Measurements from ENCODE around the gene MRPL36. TPM values are rescaled to one million over a fixed set of nuclear protein-coding genes. Genes with fewer than 3 reads are reported as not detected.

Gene MRPL36
- total and polyA plus RNA-seq, 4 donors, result 21.4 to 55.6 (median 40.3) TPM

GRCh38 chr5:1824903-1825841, 25.5 kb upstream of the MRPL36 start:
- DNase-seq (ENCODE audit: low read depth in 4 of 6, low spot score in 6 of 6), result no peak
- peaks cover 63% of the 10 kb centered on the region for H3K36me3 ChIP-seq (ENCODE audit: control insufficient read depth, insufficient read depth, low read length)

DNA sequence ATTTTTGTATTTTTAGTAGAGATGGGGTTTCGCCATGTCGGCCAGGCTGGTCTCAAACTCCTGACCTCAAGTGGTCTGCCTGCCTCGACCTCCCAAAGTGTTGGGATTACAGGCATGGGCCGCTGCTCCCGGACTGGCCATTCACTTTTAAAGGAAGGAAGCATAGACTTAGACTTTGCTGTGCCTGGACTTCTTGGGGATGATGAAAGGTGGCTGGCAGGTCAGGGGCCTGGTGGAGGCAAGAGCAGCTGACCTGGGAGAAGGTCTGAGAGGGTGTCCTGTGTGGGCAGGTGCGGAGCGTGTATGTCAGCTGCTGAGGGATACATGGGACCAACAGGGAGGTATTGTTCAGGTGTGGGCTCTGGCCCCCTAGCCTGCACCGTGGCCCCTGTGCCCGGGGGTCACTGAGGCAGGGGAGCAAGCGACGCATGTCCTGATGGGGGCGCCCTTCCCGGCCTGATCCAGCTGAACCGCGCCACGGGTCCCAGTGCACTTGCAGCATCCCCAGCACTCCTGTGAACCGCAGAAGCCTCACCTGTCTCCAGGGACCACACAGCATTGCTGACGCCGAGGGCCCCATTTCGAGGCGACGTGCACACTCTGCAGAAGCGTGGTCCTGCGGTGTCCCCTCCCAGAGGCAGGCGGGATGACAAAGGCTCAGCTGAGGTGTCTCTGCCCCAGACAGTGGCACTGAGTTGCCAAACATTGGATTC, 24.6 kb upstream of the MRPL36 start:
- Histone ChIP-seq H3K4me3 (ENCODE audit: low read depth, low read length) (no peak overlapping the region), H3K36me3 (ENCODE audit: control insufficient read depth, insufficient read depth, low read length) (peaks cover 63% of the 10 kb centered on the region), H3K27me3 (ENCODE audit: control insufficient read depth, insufficient read depth, low read length) (no peaks in the 10 kb centered on the region), H3K4me1 (ENCODE audit: control insufficient read depth, insufficient read depth, low read length) (no peaks in the 10 kb centered on the region), H3K27ac (ENCODE audit: low read depth, low read length) (no peak overlapping the region), H3K9me3 (ENCODE audit: control insufficient read depth, insufficient read depth, low read length) (no peaks in the 10 kb centered on the region)
- WGBS (ENCODE audit: insufficient coverage), result 90% methylated on average over 23 of the region's 25 CpGs
- no peak for DNase-seq (ENCODE audit: low read depth in 4 of 6, low spot score in 6 of 6)

More at GRCh38 chr5:1824903-1825841, 25.5 kb upstream of the MRPL36 start:
- Histone ChIP-seq H3K4me1 (ENCODE audit: control insufficient read depth, insufficient read depth, low read length) (no peaks in the 10 kb centered on the region), H3K27ac (ENCODE audit: low read depth, low read length) (no peak overlapping the region), H3K27me3 (ENCODE audit: control insufficient read depth, insufficient read depth, low read length) (no peaks in the 10 kb centered on the region), H3K9me3 (ENCODE audit: control insufficient read depth, insufficient read depth, low read length) (no peaks in the 10 kb centered on the region), H3K4me3 (ENCODE audit: low read depth, low read length) (no peak overlapping the region)
- 95% methylated on average over 27 of the region's 27 CpGs for WGBS (ENCODE audit: insufficient coverage)

- Histone ChIP-seq H3K36me3 (ENCODE audit: control insufficient read depth, insufficient read depth, low read length) (peaks cover 63% of the 10 kb centered on the region), H3K4me1 (ENCODE audit: control insufficient read depth, insufficient read depth, low read length) (no peaks in the 10 kb centered on the region), H3K27me3 (ENCODE audit: control insufficient read depth, insufficient read depth, low read length) (no peaks in the 10 kb centered on the region), H3K9me3 (ENCODE audit: control insufficient read depth, insufficient read depth, low read length) (no peaks in the 10 kb centered on the region), H3K27ac (ENCODE audit: low read depth, low read length) (no peak overlapping the region), H3K4me3 (ENCODE audit: low read depth, low read length) (no peak overlapping the region)
- WGBS (ENCODE audit: insufficient coverage), result 87% methylated on average over 9 of the region's 12 CpGs
- DNase-seq (ENCODE audit: low read depth in 4 of 6, low spot score in 6 of 6), result no peak
These were observed 23.9 kb upstream of the MRPL36 start for GRCh38 chr5:1823381-1824034.

DNA sequence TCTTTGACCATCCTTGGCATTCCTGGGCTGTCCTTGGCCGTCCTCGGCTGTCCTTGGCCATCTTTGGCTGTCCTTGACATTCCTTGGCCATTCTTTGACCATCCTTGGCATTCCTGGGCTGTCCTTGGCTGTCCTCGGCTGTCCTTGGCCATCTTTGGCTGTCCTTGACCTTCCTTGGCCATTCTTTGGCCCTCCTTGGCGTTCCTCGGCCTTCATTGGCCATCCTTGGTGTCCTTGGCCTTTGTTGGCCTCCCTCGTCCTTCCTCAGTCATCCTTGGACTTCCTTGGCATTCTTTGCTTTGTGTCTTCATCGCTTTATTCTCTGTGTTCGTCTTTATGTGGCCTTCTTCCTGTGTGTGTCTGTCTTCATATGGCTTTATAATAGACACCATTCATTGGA, 22.2 kb upstream of the MRPL36 start:
- Histone ChIP-seq H3K36me3 (ENCODE audit: control insufficient read depth, insufficient read depth, low read length) (peaks cover 64% of the 10 kb centered on the region), H3K27me3 (ENCODE audit: control insufficient read depth, insufficient read depth, low read length) (no peaks in the 10 kb centered on the region), H3K4me3 (ENCODE audit: low read depth, low read length) (no peak overlapping the region), H3K4me1 (ENCODE audit: control insufficient read depth, insufficient read depth, low read length) (no peaks in the 10 kb centered on the region), H3K9me3 (ENCODE audit: control insufficient read depth, insufficient read depth, low read length) (no peaks in the 10 kb centered on the region), H3K27ac (ENCODE audit: low read depth, low read length) (no peak overlapping the region)
- 91% methylated on average over 8 of the region's 8 CpGs for WGBS (ENCODE audit: insufficient coverage)
- DNase-seq (ENCODE audit: low read depth in 4 of 6, low spot score in 6 of 6), result no peak

DNA sequence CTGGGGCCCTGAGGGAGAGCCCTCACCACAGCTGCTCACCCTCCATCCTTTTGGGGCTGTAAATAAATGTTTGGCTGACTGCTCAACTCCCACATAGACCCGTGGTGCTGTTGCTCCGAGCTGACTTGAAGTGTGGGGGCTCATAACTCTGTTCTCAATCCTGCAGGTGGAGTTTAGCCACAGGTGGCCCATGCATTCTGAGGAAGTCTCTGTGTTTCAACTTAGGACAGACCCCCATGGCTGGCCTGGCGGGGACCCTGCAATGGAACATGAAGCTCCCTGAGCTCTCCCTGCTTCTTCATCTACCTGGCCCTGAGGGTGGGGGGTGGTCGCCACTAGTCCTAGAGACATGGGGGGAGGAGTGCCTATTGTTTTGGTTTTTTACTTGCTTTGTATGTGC, 21.3 kb upstream of the MRPL36 start:
- H3K27ac ChIP-seq (ENCODE audit: low read depth, low read length), result no peak overlapping the region
- H3K27me3 ChIP-seq (ENCODE audit: control insufficient read depth, insufficient read depth, low read length), result no peaks in the 10 kb centered on the region
- no peaks in the 10 kb centered on the region for H3K9me3 ChIP-seq (ENCODE audit: control insufficient read depth, insufficient read depth, low read length)
- WGBS (ENCODE audit: insufficient coverage), result 94% methylated on average over 3 of the region's 4 CpGs
- H3K4me3 ChIP-seq (ENCODE audit: low read depth, low read length), result no peak overlapping the region
- H3K4me1 ChIP-seq (ENCODE audit: control insufficient read depth, insufficient read depth, low read length), result no peaks in the 10 kb centered on the region
- peaks cover 64% of the 10 kb centered on the region for H3K36me3 ChIP-seq (ENCODE audit: control insufficient read depth, insufficient read depth, low read length)
- no peak for DNase-seq (ENCODE audit: low read depth in 4 of 6, low spot score in 6 of 6)

DNA sequence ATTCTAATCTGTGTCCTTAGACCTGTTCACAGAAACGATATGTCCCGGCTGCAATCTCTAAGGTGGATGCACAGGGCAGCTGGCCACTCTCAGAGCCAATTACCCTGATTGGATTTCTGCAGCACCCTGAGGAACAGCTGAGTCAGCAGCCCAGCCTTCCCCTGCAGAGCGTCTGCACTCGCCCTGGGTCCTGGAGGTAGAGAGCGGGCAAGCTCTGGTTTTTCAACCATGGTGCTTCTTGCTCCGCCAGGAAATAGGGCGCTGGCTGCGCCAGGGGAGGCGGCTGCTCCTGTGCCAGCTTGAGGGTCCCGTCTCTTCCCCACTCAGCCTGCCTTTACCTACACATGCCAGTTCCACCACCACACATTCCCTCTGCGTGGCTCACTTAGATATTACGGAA, 20.7 kb upstream of the MRPL36 start:
- no peak overlapping the region for H3K27ac ChIP-seq (ENCODE audit: low read depth, low read length)
- no peaks in the 10 kb centered on the region for H3K27me3 ChIP-seq (ENCODE audit: control insufficient read depth, insufficient read depth, low read length)
- DNase-seq (ENCODE audit: low read depth in 4 of 6, low spot score in 6 of 6), result peak in 1 of 6 donors; percentile 17
- no peak overlapping the region for H3K4me3 ChIP-seq (ENCODE audit: low read depth, low read length)
- no peaks in the 10 kb centered on the region for H3K4me1 ChIP-seq (ENCODE audit: control insufficient read depth, insufficient read depth, low read length)
- H3K9me3 ChIP-seq (ENCODE audit: control insufficient read depth, insufficient read depth, low read length), result no peaks in the 10 kb centered on the region
- WGBS (ENCODE audit: insufficient coverage), result 92% methylated on average over 9 of the region's 12 CpGs
- H3K36me3 ChIP-seq (ENCODE audit: control insufficient read depth, insufficient read depth, low read length), result peaks cover 65% of the 10 kb centered on the region

DNA sequence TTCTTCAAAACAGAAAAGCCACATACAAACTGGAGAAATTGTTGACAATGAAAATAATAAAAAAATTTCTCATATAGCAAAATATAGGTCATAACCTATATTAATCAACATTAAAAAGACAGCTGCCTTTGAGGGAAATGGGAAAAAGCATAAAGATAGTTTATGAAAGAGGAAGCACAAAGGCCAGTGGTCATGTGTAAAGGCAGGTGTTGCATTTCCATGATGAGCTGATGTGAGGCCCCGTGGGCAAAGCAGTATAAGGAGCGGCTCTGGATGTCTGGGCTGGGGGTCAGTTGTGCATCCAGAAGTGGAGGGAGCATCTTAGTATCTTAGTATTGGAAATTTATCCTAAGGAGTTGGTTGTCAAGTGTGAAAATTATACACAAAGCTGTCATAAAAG, 19.8 kb upstream of the MRPL36 start:
- Histone ChIP-seq H3K9me3 (ENCODE audit: control insufficient read depth, insufficient read depth, low read length) (no peaks in the 10 kb centered on the region), H3K27me3 (ENCODE audit: control insufficient read depth, insufficient read depth, low read length) (no peaks in the 10 kb centered on the region), H3K36me3 (ENCODE audit: control insufficient read depth, insufficient read depth, low read length) (peaks cover 65% of the 10 kb centered on the region), H3K4me1 (ENCODE audit: control insufficient read depth, insufficient read depth, low read length) (no peaks in the 10 kb centered on the region), H3K4me3 (ENCODE audit: low read depth, low read length) (no peak overlapping the region), H3K27ac (ENCODE audit: low read depth, low read length) (no peak overlapping the region)
- DNase-seq (ENCODE audit: low read depth in 4 of 6, low spot score in 6 of 6), result no peak
- WGBS (ENCODE audit: insufficient coverage), result 70% methylated on average over 2 of the region's 2 CpGs

- H3K4me1 ChIP-seq (ENCODE audit: control insufficient read depth, insufficient read depth, low read length), result no peaks in the 10 kb centered on the region
- DNase-seq (ENCODE audit: low read depth in 4 of 6, low spot score in 6 of 6), result no peak
- no peak overlapping the region for H3K27ac ChIP-seq (ENCODE audit: low read depth, low read length)
- H3K4me3 ChIP-seq (ENCODE audit: low read depth, low read length), result no peak overlapping the region
- WGBS (ENCODE audit: insufficient coverage), result 85% methylated on average over 4 of the region's 5 CpGs
- peaks cover 65% of the 10 kb centered on the region for H3K36me3 ChIP-seq (ENCODE audit: control insufficient read depth, insufficient read depth, low read length)
- no peaks in the 10 kb centered on the region for H3K27me3 ChIP-seq (ENCODE audit: control insufficient read depth, insufficient read depth, low read length)
- H3K9me3 ChIP-seq (ENCODE audit: control insufficient read depth, insufficient read depth, low read length), result no peaks in the 10 kb centered on the region
These were observed 19.1 kb upstream of the MRPL36 start for GRCh38 chr5:1818784-1819183.

- Histone ChIP-seq H3K4me1 (ENCODE audit: control insufficient read depth, insufficient read depth, low read length) (no peaks in the 10 kb centered on the region), H3K27me3 (ENCODE audit: control insufficient read depth, insufficient read depth, low read length) (no peaks in the 10 kb centered on the region), H3K4me3 (ENCODE audit: low read depth, low read length) (no peak overlapping the region), H3K9me3 (ENCODE audit: control insufficient read depth, insufficient read depth, low read length) (no peaks in the 10 kb centered on the region), H3K36me3 (ENCODE audit: control insufficient read depth, insufficient read depth, low read length) (peaks cover 68% of the 10 kb centered on the region), H3K27ac (ENCODE audit: low read depth, low read length) (no peak overlapping the region)
- no peak for DNase-seq (ENCODE audit: low read depth in 4 of 6, low spot score in 6 of 6)
- 93% methylated on average over 15 of the region's 15 CpGs for WGBS (ENCODE audit: insufficient coverage)
These were observed 17.8 kb upstream of the MRPL36 start for GRCh38 chr5:1817261-1818043.
